Vagina (tissue), 2 donors: Measurements from ENCODE around the gene ETS1. TPM values are rescaled to one million over a fixed set of nuclear protein-coding genes. Genes with fewer than 3 reads are reported as not detected.
A peak's percentile ranks its signal among the peaks of the same experiment; 100 is the strongest.

Experiments used
- DNase-seq, 2 donors: peaks; one replicate each; pipeline ENCODE4 v3.0.0-alpha.2; 2017; ENCODE audit errors: extremely low spot score in 2 of 2
- H3K27ac ChIP-seq: fragments of 200-600 bp; sonication (generic); one replicate; pipeline ENCODE4 v1.5.1; 2019
- H3K27me3 ChIP-seq: fragments of 200-600 bp; sonication (generic); one replicate; pipeline ENCODE4 v1.5.1; 2019
- H3K36me3 ChIP-seq, 2 donors: fragments of 200-600 bp; sonication (generic); one replicate each; pipeline ENCODE4 v1.5.1; 2017 to 2019
- H3K4me1 ChIP-seq: fragments of 200-600 bp; sonication (generic); one replicate; pipeline ENCODE4 v1.5.1; 2019
- H3K4me3 ChIP-seq, 2 donors: fragments of 200-600 bp; sonication (generic); 1 replicate in 1 of 2; 2 replicates in 1 of 2; pipeline ENCODE4 v1.5.1; 2016 to 2019
- H3K9me3 ChIP-seq: fragments of 200-600 bp; sonication (generic); one replicate; pipeline ENCODE4 v1.5.1; 2019
- CTCF ChIP-seq, 3 experiments: fragments of 450-650 bp in 2 of 3; fragments of 200-600 bp in 1 of 3; sonication (generic) in 1 of 3; IDR thresholded peaks; one replicate each; pipeline ENCODE4 v1.5.1; 2017 to 2019; ENCODE audit warnings: antibody characterized with exemption in 3 of 3, mild to moderate bottlenecking in 2 of 3, moderate library complexity in 2 of 3
- POLR2A ChIP-seq, 2 donors: fragments of 450-650 bp; IDR thresholded peaks; one replicate each; pipeline ENCODE4 v1.6.1; 2017; ENCODE audit warnings: antibody characterized with exemption in 2 of 2, mild to moderate bottlenecking in 2 of 2, moderate library complexity in 2 of 2
- POLR2AphosphoS5 ChIP-seq, 2 donors: sonication (generic); formaldehyde crosslinking; IDR thresholded peaks; one replicate each; pipeline ENCODE4 v1.9.0; 2017; ENCODE audit warnings: antibody characterized with exemption in 2 of 2, mild to moderate bottlenecking in 2 of 2, low read depth in 1 of 2; ENCODE audit not compliant: insufficient read depth in 1 of 2
- intact Hi-C: fragments of 100-400 bp; cut with DNase I; formaldehyde crosslinking; loops from one replicate; pipeline ENCODE4 v1.15.1; 2023
- total RNA-seq: library from RNA; depleted of rRNA; stranded (reverse); fragments of >200 nt; gene quantifications from one replicate; pipeline ENCODE4 v1.2.3, GENCODE V29; 2016

ETS1 gene
- total RNA-seq, 1 donor from 2014 or later = 51.6 TPM

DNA sequence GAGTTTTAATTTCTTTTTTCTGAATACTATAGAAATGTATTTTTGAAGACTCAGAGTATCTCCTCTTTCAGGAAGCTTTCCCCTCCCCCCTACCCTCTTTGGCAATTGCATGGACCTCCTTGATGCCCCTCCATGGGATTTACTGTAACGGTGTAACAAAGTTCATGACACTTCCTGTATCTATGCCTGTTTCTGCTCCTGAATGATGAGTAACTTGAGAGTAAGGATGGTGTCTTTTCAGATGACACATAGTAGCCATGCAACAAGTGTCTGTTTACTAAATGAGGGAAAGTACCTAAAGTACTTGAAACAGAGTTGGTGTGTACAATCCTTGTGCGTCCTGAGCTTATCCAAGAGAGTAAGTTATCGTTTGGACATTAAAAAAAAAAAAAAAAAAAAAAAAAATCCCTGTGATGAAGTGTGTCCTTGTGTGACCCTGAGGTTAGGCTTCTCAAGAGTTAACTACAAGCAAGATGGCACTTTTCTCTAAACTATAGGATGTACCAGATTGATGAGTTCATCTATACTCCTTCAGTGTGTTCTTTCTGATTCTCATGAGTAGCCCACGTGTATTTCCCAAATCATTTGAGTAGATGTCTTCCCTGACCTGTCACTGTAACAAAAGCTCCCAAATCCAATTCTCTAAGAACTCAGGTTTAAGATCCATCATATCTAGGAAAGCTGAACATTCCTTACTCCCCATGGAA lies 7.4 kb downstream of the ETS1 start:
- Histone ChIP-seq H3K4me1 (peaks cover 35% of the 10 kb centered on the region), H3K4me3 (no peak overlapping the region), H3K27me3 (no peaks in the 10 kb centered on the region), H3K9me3 (no peaks in the 10 kb centered on the region), H3K27ac (no peak overlapping the region), H3K36me3 (no peaks in the 10 kb centered on the region)
- intact Hi-C loops = no loop called here
- no peak for TF ChIP-seq POLR2AphosphoS5 (IDR thresholded peaks at IDR 0.05; ENCODE audit: insufficient read depth in 1 of 2, low read depth in 1 of 2)
- no peak for TF ChIP-seq POLR2A (IDR thresholded peaks at IDR 0.05)
- no peak for DNase-seq

GRCh38 chr11:128576555-128576954 lies 10.8 kb downstream of the ETS1 start:
- H3K9me3 ChIP-seq = no peaks in the 10 kb centered on the region
- no peak for DNase-seq
- TF ChIP-seq CTCF (IDR thresholded peaks at IDR 0.05) = no peak
- no peak for TF ChIP-seq POLR2AphosphoS5 (IDR thresholded peaks at IDR 0.05; ENCODE audit: insufficient read depth in 1 of 2, low read depth in 1 of 2)
- no peak for TF ChIP-seq POLR2A (IDR thresholded peaks at IDR 0.05)
- no peaks in the 10 kb centered on the region for H3K36me3 ChIP-seq
- H3K4me3 ChIP-seq = no peak overlapping the region
- peak overlapping the region; percentile 24 for H3K27ac ChIP-seq
- peaks cover 32% of the 10 kb centered on the region for H3K4me1 ChIP-seq
- intact Hi-C loops = no loop called here
- H3K27me3 ChIP-seq = no peaks in the 10 kb centered on the region

DNA sequence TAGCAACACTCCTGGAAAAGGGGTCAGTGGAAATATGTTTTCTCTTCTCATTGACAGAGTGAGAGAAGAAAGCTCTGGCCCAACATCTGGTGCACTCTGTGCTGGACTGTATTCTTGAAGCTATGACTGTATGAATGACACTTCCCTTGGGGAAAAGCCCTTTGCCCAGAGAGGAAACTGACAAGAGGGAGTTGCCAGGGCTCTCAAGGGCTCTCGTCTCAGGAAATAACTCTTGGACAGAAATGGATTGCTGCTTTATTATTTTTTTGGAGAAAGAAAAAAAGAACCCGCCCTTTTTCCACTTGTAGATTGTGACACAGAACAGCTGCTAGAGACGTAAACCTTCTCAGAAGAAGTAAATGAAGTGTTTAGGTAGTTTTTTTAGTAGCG lies 11.4 kb downstream of the ETS1 start:
- H3K4me1 ChIP-seq = peaks cover 26% of the 10 kb centered on the region
- DNase-seq = no peak
- intact Hi-C loops = no loop called here
- H3K4me3 ChIP-seq = no peak overlapping the region
- no peaks in the 10 kb centered on the region for H3K9me3 ChIP-seq
- no peaks in the 10 kb centered on the region for H3K36me3 ChIP-seq
- peak overlapping the region; percentile 24 for H3K27ac ChIP-seq
- TF ChIP-seq POLR2AphosphoS5 (IDR thresholded peaks at IDR 0.05; ENCODE audit: insufficient read depth in 1 of 2, low read depth in 1 of 2) = peak in 1 of 2 donors; percentile 9
- TF ChIP-seq CTCF (IDR thresholded peaks at IDR 0.05) = no peak
- no peaks in the 10 kb centered on the region for H3K27me3 ChIP-seq

DNA sequence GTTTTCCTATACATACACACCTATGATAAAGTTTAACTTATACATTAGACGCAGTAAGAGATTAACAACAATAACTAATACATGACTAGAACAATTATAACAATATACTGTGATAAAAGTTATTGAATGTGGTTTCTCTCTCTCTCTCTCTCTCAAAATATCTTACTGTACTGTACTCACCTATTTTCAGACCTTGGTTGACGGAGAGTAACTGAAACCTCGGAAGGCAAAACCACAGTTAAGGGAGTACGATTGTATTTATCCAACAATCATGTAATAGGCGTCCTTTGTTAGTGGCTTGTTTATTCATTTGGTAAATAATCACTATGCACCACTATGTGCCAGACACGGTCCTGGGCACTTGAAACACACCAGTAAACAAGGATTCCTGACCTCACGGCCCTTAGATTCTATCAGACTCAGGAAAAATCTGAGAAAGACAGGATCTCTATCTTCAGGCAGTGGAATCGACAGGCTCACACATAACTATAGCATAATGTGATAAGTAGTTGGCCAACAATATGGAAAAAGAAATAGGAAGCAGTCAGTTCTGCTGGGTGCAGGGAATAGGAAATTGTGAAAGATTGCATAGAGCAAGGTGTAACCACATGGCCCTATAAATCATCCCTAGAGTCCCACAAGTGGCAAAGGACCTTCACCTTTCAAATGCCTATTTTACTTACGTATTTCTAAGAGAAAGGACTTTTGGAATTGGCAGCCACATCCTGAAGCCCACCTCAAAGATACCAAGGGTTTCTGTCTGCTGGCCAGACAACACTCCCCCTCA lies 12.0 kb downstream of the ETS1 start:
- DNase-seq = no peak
- Histone ChIP-seq H3K27me3 (no peaks in the 10 kb centered on the region), H3K36me3 (no peaks in the 10 kb centered on the region), H3K27ac (peak overlapping the region; percentile 24), H3K4me1 (peaks cover 25% of the 10 kb centered on the region), H3K9me3 (no peaks in the 10 kb centered on the region), H3K4me3 (no peak overlapping the region)
- no peak for TF ChIP-seq POLR2A (IDR thresholded peaks at IDR 0.05)
- TF ChIP-seq POLR2AphosphoS5 (IDR thresholded peaks at IDR 0.05; ENCODE audit: insufficient read depth in 1 of 2, low read depth in 1 of 2) = no peak
- TF ChIP-seq CTCF (IDR thresholded peaks at IDR 0.05) = no peak
- intact Hi-C loops = no loop called here

DNA sequence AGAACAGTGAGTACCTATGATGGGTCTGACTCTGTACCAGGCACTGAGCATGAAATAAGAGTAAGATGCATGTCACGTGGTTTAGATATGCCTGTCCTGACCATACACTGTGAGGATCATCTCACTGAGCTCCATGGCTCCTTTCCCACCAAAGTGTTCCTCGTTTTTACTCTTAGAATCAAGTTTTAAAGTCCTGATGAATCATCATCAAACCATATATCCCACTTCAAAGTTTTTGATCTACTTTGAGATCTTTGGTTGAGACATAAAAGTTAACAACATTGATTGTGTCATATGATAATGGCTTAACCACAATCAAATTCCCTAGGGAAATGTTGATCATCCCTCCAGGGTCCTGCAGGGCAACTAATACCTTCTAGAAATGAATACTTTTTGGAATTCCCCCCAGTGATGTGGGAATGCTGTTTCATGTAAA lies 12.8 kb downstream of the ETS1 start:
- Histone ChIP-seq H3K27ac (no peak overlapping the region), H3K4me3 (no peak overlapping the region), H3K9me3 (no peaks in the 10 kb centered on the region), H3K27me3 (no peaks in the 10 kb centered on the region), H3K4me1 (peaks cover 25% of the 10 kb centered on the region), H3K36me3 (no peaks in the 10 kb centered on the region)
- DNase-seq = no peak
- TF ChIP-seq POLR2AphosphoS5 (IDR thresholded peaks at IDR 0.05; ENCODE audit: insufficient read depth in 1 of 2, low read depth in 1 of 2) (no peak), CTCF (IDR thresholded peaks at IDR 0.05) (no peak), POLR2A (IDR thresholded peaks at IDR 0.05) (no peak)
- intact Hi-C loops = no loop called here
